Uterus (tissue), 4 donors: Measurements from ENCODE around the gene INPP5D. TPM values are rescaled to one million over a fixed set of nuclear protein-coding genes. Genes with fewer than 3 reads are reported as not detected.
"Not testable (repeated sequence)": the region's sequence is repeated elsewhere in the genome, so short reads cannot be mapped to it uniquely, and the experiment has no call there.

ENCODE experiments used
- DNase-seq, 2 donors: peaks; one replicate each; pipeline ENCODE4 v3.0.0-alpha.2; 2019 to 2020
- H3K27ac ChIP-seq, 2 donors: fragments of 200-600 bp; sonication (generic); 1 replicate in 1 of 2; 2 replicates in 1 of 2; pipeline ENCODE4 v1.5.1; 2016 to 2018
- H3K27me3 ChIP-seq, 2 donors: fragments of 200-600 bp; sonication (generic); one replicate each; pipeline ENCODE4 v1.5.1; 2018 to 2019; ENCODE audit warnings: control low read depth in 1 of 2
- H3K36me3 ChIP-seq, 2 donors: fragments of 200-600 bp; sonication (generic); one replicate each; pipeline ENCODE4 v1.5.1; 2019; ENCODE audit warnings: control low read depth in 1 of 2
- H3K4me1 ChIP-seq, 2 donors: fragments of 200-600 bp; sonication (generic); one replicate each; pipeline ENCODE4 v1.5.1; 2018 to 2019; ENCODE audit warnings: control low read depth in 1 of 2
- H3K4me3 ChIP-seq, 2 donors: fragments of 200-600 bp; sonication (generic); 1 replicate in 1 of 2; 2 replicates in 1 of 2; pipeline ENCODE4 v1.5.1; 2018 to 2019; ENCODE audit warnings: mild to moderate bottlenecking in 1 of 2
- H3K9me3 ChIP-seq, 2 donors: fragments of 200-600 bp; sonication (generic); one replicate each; pipeline ENCODE4 v1.5.1; 2019; ENCODE audit warnings: control low read depth in 1 of 2
- CTCF ChIP-seq, 4 experiments: fragments of 200-600 bp in 2 of 4; fragments of 450-650 bp in 2 of 4; sonication (generic) in 2 of 4; IDR thresholded peaks; one replicate each; pipeline ENCODE4 v1.5.1; 2016 to 2019; ENCODE audit warnings: antibody characterized with exemption in 4 of 4, mild to moderate bottlenecking in 2 of 4, moderate library complexity in 1 of 4
- POLR2A ChIP-seq, 2 donors: fragments of 450-650 bp; IDR thresholded peaks; one replicate each; pipeline ENCODE4 v1.6.1; 2016; ENCODE audit warnings: antibody characterized with exemption in 2 of 2, mild to moderate bottlenecking in 1 of 2, moderate library complexity in 1 of 2
- intact Hi-C: fragments of 100-400 bp; cut with DNase I; formaldehyde crosslinking; loops from one replicate; pipeline ENCODE4 v1.15.1; 2023; ENCODE audit warnings: low total_unique reads
- total RNA-seq, 4 donors: library from RNA; depleted of rRNA in 3 of 4; stranded (reverse); fragments of >200 nt in 3 of 4; gene quantifications; one replicate each; pipeline versions ENCODE4 v1.1.0 to v1.2.4, GENCODE V29; 2014 to 2023
- donor health status: DM: yes; HTN: yes; CAD: no.

INPP5D gene
- total RNA-seq, 4 donors from 2014 or later, result 14.2 to 37.9 (median 22.3) TPM

GRCh38 chr2:233013027-233013461 lies 47.1 kb upstream of the INPP5D start, which contains the start of gene NGEF:
Gene NGEF, minus strand, starts transcription at chr2:233013256. Its CDS starts 38,366 bp downstream, at chr2:232974890.
- no peak for DNase-seq
- Histone ChIP-seq H3K27me3 (no peaks in the 10 kb centered on the region), H3K27ac (no peak within 1 kb of the TSS), H3K36me3 (no peaks in the 10 kb centered on the region), H3K4me3 (no peak within 1 kb of the TSS), H3K9me3 (no peaks in the 10 kb centered on the region), H3K4me1 (no peaks in the 10 kb centered on the region)
- intact Hi-C loops, result no loop called here
- no peak for TF ChIP-seq CTCF (IDR thresholded peaks at IDR 0.05)
- no peak for TF ChIP-seq POLR2A (IDR thresholded peaks at IDR 0.05)

GRCh38 chr2:233013650-233014049 lies 46.5 kb upstream of the INPP5D start:
- Histone ChIP-seq H3K36me3 (no peaks in the 10 kb centered on the region), H3K27me3 (no peaks in the 10 kb centered on the region), H3K27ac (no peak overlapping the region), H3K9me3 (no peaks in the 10 kb centered on the region), H3K4me1 (no peaks in the 10 kb centered on the region), H3K4me3 (no peak overlapping the region)
- intact Hi-C loops, result no loop called here
- no peak for DNase-seq
- TF ChIP-seq CTCF (IDR thresholded peaks at IDR 0.05) (no peak), POLR2A (IDR thresholded peaks at IDR 0.05) (no peak)

GRCh38 chr2:233015019-233015645 lies 45.0 kb upstream of the INPP5D start:
- H3K4me1 ChIP-seq, result no peaks in the 10 kb centered on the region
- H3K9me3 ChIP-seq, result no peaks in the 10 kb centered on the region
- H3K27ac ChIP-seq, result no peak overlapping the region
- no peaks in the 10 kb centered on the region for H3K27me3 ChIP-seq
- no peak for DNase-seq
- no peak for TF ChIP-seq CTCF (IDR thresholded peaks at IDR 0.05)
- no peak for TF ChIP-seq POLR2A (IDR thresholded peaks at IDR 0.05)
- intact Hi-C loops, result no loop called here
- no peak overlapping the region for H3K4me3 ChIP-seq
- H3K36me3 ChIP-seq, result no peaks in the 10 kb centered on the region

- Histone ChIP-seq H3K27me3 (no peaks in the 10 kb centered on the region), H3K36me3 (no peaks in the 10 kb centered on the region), H3K4me1 (no peaks in the 10 kb centered on the region), H3K27ac (no peak overlapping the region), H3K4me3 (no peak overlapping the region), H3K9me3 (no peaks in the 10 kb centered on the region)
- intact Hi-C loops, result no loop called here
- no peak for TF ChIP-seq POLR2A (IDR thresholded peaks at IDR 0.05)
- TF ChIP-seq CTCF (IDR thresholded peaks at IDR 0.05), result no peak
- DNase-seq, result no peak
Observed at GRCh38 chr2:233017947-233018346, 42.2 kb upstream of the INPP5D start.

- intact Hi-C loops, result not testable (repeated sequence)
Observed at GRCh38 chr2:233019610-233020009, 40.5 kb upstream of the INPP5D start.

More at GRCh38 chr2:233019610-233020009, 40.5 kb upstream of the INPP5D start:
- H3K36me3 ChIP-seq, H3K9me3 ChIP-seq, DNase-seq, H3K4me1 ChIP-seq, H3K27ac ChIP-seq, H3K27me3 ChIP-seq, H3K4me3 ChIP-seq: not testable (repeated sequence)
